NCI-H510A treated with DMSO at 0.1 percent for 48 hours (cell line): Measurements from ENCODE around the gene TUBA4A.
"Not testable (repeated sequence)": the region's sequence is repeated elsewhere in the genome, so short reads cannot be mapped to it uniquely, and the experiment has no call there.

Experiments used
- DNase-seq: peaks from one replicate; lab custom pipeline; 2025; lab: John Stamatoyannopoulos, UW

TUBA4A gene

GRCh38 chr2:219268294-219268693 lies 14.6 kb upstream of the TUBA4A start:
- DNase-seq: no peak

DNA sequence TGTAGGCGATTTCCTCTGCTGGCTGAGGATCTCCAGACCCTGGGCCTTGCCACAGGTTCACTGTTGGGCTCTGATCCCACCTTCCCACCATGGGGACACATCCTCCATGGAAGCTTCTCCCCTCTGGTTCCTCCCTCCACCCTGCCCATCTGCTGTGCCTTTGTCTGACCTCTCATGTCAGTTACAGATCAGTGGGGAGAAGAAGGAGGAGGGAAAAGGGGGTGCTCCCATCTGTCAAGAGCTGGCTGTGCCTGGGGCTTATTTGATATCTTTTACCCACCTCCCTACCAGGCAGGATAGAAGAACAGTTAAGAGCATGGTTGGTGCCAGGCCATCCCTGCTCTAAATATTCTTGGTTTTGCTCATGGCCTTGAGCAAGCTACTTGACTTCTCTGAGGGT lies 13.2 kb upstream of the TUBA4A start:
- no peak for DNase-seq

DNA sequence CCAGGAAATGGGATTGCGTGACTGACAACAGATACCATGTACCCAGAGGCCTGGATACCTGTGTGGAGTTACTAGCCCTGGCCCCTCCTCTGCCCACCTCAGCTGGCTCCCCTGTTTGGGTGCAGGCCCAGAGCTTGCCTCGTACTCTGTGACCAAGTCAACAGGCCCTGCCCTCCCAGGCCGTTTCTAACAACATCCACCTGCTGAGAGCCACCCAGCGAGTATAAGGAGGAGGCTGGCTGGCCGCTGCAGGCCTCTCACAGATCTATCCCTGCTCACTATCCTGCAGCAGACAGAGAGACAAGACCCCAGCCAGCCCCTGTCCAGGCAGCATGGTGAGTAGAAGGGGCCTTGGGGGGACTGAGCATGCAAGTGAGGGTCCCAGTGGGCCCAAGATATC lies 12.5 kb upstream of the TUBA4A start:
- no peak for DNase-seq

DNA sequence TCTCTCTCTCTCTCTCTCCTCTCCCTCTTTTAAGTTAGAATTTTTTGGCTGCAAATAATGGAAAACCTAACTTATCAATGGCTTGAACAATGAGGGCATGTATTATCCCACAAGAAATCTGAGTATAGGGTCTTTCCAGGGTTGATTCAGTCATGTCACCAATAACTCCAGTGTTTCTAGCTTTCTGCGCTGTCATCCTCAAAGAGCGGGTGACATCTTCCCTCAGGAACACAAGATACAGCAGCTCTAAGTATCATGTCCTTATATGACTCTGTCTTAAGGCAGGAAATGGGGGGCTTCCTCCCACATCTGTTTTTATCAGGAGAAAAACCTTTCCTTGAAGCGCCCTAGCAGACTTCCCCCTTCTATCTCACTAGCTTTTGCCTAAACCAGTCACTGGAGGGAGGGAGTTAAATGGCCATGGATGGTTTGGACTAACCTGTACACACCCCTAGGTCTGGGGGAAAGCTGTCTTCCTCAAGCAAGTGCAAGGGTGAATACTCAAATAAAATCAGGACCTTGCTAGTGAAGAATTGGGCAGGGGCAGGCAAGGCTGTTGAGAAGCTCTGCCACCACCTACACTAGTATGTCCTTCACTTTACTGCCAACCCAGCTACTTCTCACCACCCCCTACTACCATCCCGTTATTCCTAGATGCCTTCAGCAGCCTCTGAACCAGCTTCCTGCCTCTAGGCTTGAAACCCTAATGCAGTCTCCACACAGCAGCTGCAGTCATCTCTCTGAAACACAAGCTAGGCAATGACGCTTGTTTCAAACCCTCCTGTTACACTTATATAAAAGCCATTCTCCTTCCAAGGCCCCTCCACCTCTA lies 7.5 kb upstream of the TUBA4A start:
- no peak for DNase-seq

DNA sequence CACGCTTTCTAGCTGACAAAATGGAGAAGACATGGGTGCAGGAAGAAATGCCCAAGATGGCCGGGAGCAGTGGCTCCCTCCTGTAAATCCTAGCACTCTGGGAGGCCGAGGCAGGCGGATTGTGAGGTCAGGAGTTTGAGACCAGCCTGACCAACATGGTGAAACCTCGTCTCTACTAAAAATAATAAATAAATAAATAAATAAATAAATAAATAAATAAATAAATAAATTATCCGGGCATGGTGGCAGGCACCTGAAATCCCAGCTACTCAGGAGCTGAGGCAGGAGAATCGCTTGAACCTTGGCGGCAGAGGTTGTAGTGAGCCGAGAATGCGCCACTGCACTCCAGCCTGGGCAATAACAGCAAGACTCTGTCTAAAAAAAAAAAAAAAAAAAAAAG lies 5.2 kb upstream of the TUBA4A start:
- not testable (repeated sequence) for DNase-seq

- no peak for DNase-seq
Observed at GRCh38 chr2:219254590-219255201, 978 bp upstream of the TUBA4A start.

- peak; percentile 40 for DNase-seq
Observed at GRCh38 chr2:219252900-219253752, 592 bp downstream of the TUBA4A start, which contains the start of gene TUBA4B. Gene TUBA4B, plus strand, starts transcription at chr2:219253243. Its CDS starts 165 bp downstream, at chr2:219253408.

DNA sequence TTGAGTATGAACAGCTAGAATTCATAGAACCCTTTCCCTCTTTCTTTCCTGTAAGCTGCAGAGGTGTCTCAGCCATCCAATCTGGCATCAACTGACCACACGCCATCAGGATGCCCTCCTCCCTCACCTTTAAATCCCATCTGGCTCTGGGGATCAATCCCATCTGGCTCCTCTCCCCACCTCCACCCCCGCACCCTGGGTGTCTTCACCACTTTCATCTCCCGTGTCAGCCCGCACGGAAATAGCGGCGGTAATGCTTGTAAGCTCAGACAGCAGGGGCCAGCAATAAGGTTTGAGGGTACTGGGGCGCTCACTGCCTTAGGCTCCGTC lies 1.2 kb downstream of the TUBA4A start:
- DNase-seq: no peak

DNA sequence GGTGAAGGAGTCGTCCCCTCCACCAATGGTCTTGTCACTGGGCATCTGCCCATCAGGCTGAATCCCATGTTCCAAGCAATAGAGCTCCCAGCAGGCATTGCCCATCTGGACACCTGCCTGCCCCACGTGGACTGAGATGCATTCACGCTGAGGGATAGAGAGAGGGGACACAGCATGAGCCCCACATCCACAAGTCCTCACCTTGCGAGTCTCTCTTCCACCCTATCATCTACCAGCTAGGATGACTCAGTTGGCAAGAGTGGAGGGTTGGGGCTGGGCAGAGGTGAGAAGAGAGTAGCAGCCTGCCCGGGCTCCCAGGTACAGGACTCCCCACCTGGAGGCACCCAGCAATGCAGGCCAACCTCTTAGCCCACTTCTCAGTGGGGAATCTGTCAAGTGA lies 1.6 kb downstream of the TUBA4A start:
- peak; percentile 16 for DNase-seq

DNA sequence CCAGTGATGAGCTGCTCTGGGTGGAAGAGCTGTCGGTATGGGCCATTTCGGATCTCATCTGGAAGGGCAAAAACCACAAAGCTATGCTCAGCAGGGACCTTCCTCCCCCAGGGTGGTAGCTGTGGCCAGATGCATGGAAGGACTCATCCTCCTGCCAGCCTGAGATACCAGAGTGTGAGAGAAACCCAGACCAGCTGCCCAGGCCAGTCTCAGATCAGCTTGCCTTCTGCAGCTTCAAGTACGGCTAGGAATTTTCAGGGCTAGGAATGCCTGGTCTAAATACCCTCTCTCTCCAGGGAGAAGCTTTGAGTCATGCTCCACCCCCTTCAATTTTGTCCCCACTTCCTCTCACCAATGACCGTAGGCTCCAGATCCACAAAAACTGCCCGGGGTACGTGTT lies 2.1 kb downstream of the TUBA4A start:
- no peak for DNase-seq

DNA sequence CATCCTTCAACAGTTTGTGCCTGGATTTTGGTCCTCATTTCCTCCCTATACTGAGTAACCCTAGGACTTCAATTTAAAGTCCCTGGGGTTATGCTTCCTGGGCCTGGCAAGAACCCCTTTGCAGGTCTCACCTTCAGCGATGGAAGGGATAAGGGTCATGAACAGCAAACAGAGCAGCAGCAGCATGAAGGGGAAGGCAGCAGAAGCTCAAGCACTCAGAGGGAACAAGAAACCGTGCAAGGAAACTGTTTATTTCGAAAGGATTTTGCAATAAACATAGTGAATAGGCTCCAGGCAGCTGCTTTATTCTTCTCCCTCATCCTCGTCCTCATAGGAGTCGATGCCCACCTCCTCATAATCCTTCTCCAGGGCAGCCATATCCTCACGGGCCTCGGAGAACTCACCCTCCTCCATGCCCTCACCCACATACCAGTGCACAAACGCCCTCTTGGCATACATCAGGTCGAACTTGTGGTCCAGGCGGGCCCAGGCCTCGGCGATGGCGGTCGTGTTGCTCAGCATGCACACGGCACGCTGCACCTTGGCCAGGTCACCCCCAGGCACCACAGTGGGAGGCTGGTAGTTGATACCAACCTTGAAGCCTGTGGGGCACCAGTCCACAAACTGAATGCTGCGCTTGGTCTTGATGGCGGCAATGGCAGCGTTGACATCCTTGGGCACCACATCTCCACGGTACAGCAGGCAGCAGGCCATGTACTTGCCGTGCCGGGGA lies 3.5 kb downstream of the TUBA4A start:
- DNase-seq: no peak

DNA sequence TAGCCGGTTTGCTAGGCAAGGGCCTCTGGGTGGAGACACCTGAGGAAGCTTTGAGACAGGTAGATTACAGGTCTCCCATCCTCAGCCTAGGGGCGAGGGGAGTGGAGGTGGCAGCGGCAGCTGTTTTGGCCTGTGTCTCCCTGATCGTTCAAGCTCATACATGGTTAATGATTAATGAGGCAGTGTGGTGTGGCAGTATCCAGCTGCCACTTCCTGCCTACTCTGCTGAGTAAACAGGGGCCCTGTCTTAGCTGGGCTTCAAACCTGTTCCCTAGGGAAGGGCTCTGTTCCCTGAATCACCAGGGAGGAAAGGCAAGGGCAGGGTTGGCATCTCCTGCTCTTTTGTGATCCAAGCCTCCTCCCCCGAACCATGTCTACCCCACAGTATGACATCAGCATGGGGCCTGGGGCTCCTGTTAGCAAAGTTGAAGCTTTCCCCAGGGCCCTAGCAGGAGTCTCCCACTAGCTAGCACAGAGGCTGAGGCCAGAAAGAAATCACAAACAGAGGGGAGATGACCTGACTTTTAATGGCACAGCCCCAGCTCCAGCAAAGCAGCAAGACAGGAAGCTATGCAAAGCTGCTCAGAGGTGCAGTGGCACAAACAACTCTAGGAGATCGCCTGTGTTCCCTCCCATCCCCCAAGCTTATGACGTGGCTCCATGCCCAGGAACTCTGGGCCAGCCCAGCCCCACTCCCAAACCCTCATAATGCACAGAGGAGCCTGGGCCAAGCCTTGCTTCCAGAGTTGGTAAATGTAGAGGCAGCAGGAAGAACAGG lies 4.3 kb downstream of the TUBA4A start:
- peak; percentile 90 for DNase-seq

GRCh38 chr2:219248845-219249202 lies 4.9 kb downstream of the TUBA4A start:
- no peak for DNase-seq

GRCh38 chr2:219247678-219248642 lies 5.8 kb downstream of the TUBA4A start:
- DNase-seq: no peak

- DNase-seq: no peak
Observed at GRCh38 chr2:219246559-219246958, 7.2 kb downstream of the TUBA4A start.

DNA sequence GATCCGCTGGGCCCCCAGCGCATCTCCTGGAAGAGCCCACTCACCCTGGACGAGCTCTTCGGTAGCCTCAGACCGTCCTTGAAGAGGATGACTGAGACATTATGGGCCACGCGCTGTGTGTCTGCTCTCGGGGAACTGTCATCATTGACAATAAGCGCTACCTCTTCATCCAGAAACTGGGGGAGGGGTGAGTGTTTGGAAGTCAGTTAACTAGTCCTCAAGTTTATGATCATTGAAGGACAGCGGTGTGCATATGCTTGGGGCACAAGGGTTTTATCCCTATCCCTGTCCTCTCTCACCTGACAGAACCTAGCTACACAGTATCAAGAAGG lies 7.9 kb downstream of the TUBA4A start:
- no peak for DNase-seq

- DNase-seq: peak; percentile 84
Observed at GRCh38 chr2:219245148-219245898, 8.4 kb downstream of the TUBA4A start, which contains the start of the genes GLB1L and STK16. Gene GLB1L, minus strand, starts transcription at chr2:219245444. Its CDS starts 1,871 bp downstream, at chr2:219243573. Gene STK16, plus strand, starts transcription at chr2:219245479. Its CDS starts 521 bp downstream, at chr2:219246000.

GRCh38 chr2:219244789-219245147 lies 8.9 kb downstream of the TUBA4A start:
- no peak for DNase-seq

DNA sequence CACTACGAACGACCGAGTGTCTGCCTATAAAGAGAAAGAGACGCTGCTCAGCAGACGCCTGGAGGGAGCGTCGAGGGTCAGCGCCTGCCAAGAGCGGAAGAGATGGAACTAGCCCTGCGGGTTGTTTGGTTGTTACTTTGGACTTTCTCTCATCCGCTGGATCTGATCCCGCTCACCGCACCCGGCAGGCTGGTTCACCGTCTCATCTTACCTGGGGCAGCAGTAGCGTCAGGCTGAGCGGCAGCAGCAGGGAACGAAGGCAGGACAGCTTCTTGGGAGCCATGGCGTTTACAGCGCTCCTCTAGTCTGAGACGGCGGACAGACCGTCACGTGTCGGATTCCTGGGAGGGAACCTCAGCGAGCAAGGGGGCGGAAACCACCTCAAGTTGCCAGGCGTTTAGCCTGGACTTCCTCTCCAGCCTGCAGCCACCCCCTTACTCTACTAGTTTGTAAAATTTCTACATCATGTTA lies 10.4 kb downstream of the TUBA4A start:
- DNase-seq: no peak
